Measurements from ENCODE around the gene STX16.

STX16 gene

GRCh38 chr20:58699623-58700107 is 48.6 kb downstream of the STX16 start:
- DNase-seq = no peak

- no peak for DNase-seq
Measured at GRCh38 chr20:58700121-58700821, 49.2 kb downstream of the STX16 start.

- no peak for DNase-seq
Measured at GRCh38 chr20:58700823-58701222, 49.7 kb downstream of the STX16 start.

GRCh38 chr20:58701431-58702160 is 50.5 kb downstream of the STX16 start:
- DNase-seq = no peak

- DNase-seq = no peak
Measured at GRCh38 chr20:58702161-58702510, 51.1 kb downstream of the STX16 start.

- DNase-seq = no peak
Measured at GRCh38 chr20:58702859-58703648, 52.0 kb downstream of the STX16 start.

- DNase-seq = no peak
Measured at GRCh38 chr20:58703765-58704371, 52.8 kb downstream of the STX16 start.

- no peak for DNase-seq
Measured at GRCh38 chr20:58705208-58705926, 54.3 kb downstream of the STX16 start.

- DNase-seq = no peak
Measured at GRCh38 chr20:58706150-58706892, 55.2 kb downstream of the STX16 start.

GRCh38 chr20:58706975-58707681 is 56.0 kb downstream of the STX16 start:
- no peak for DNase-seq

GRCh38 chr20:58707770-58708169 is 56.7 kb downstream of the STX16 start:
- DNase-seq = no peak

GRCh38 chr20:58708246-58708931 is 57.3 kb downstream of the STX16 start:
- DNase-seq = no peak

- DNase-seq = no peak
Measured at GRCh38 chr20:58709013-58709702, 58.1 kb downstream of the STX16 start.

- DNase-seq = no peak
Measured at GRCh38 chr20:58709703-58710039, 58.6 kb downstream of the STX16 start.

GRCh38 chr20:58710481-58711265 is 59.6 kb downstream of the STX16 start:
- no peak for DNase-seq

- no peak for DNase-seq
Measured at GRCh38 chr20:58711266-58712051, 60.4 kb downstream of the STX16 start.

GRCh38 chr20:58712151-58712791 is 61.2 kb downstream of the STX16 start:
- no peak for DNase-seq

Measured in NCI-H345 (cell line).